Lower lobe of right lung (tissue), 2 donors: ENCODE results near the gene TPK1. TPM values are rescaled to one million over a fixed set of nuclear protein-coding genes. Genes with fewer than 3 reads are reported as not detected.

ENCODE experiments used
- ATAC-seq, 2 donors: fragments of 200-7000 bp; cut with Tn5 transposase; one replicate each; pipeline ENCODE4 v1.9.1; 2020 to 2022; ENCODE audit warnings: mild to moderate bottlenecking in 2 of 2, moderate library complexity in 2 of 2
- DNase-seq: peaks from one replicate; pipeline ENCODE4 v3.0.0-alpha.2; 2020
- H3K27ac ChIP-seq: fragments of 200-600 bp; one replicate; pipeline ENCODE4 v1.8.0; 2022
- H3K27me3 ChIP-seq: fragments of 200-600 bp; one replicate; pipeline ENCODE4 v1.8.0; 2022; ENCODE audit warnings: low read depth
- H3K36me3 ChIP-seq: fragments of 200-600 bp; one replicate; pipeline ENCODE4 v1.8.0; 2022; ENCODE audit warnings: mild to moderate bottlenecking
- H3K4me1 ChIP-seq: fragments of 200-600 bp; one replicate; pipeline ENCODE4 v1.8.0; 2022
- H3K4me3 ChIP-seq: fragments of 200-600 bp; one replicate; pipeline ENCODE4 v1.8.0; 2022; ENCODE audit warnings: mild to moderate bottlenecking
- H3K9me3 ChIP-seq: fragments of 200-600 bp; one replicate; pipeline ENCODE4 v1.8.0; 2022
- CTCF ChIP-seq: fragments of 200-600 bp; IDR thresholded peaks from one replicate; pipeline ENCODE4 v1.8.0; 2022; ENCODE audit warnings: antibody characterized with exemption, mild to moderate bottlenecking
- intact Hi-C: fragments of 100-400 bp; cut with DNase I; formaldehyde crosslinking; loops from one replicate; pipeline ENCODE4 v1.11.0; 2022
- total RNA-seq: library from RNA; stranded (reverse); fragmentation: NEBNext Ultra II Directional; extraction: Animal tissue kit (Norgen Biotek cat#: 25700); gene quantifications from one replicate; pipeline ENCODE4 v1.2.1, GENCODE V29; 2021
- donor health status: DM: no; HTN: yes; CAD: no; lungs with severe emphysema.

Gene TPK1
- total RNA-seq, 1 donor from 2014 or later: 9.0 TPM

GRCh38 chr7:144641389-144642044, 194.3 kb downstream of the TPK1 start:
- H3K4me1 ChIP-seq: no peaks in the 10 kb centered on the region
- H3K27me3 ChIP-seq: no peaks in the 10 kb centered on the region
- H3K36me3 ChIP-seq: no peaks in the 10 kb centered on the region
- intact Hi-C loops: no loop called here
- ATAC-seq (no peak), DNase-seq (no peak)
- no peaks in the 10 kb centered on the region for H3K9me3 ChIP-seq
- H3K27ac ChIP-seq: no peak overlapping the region
- no peak for TF ChIP-seq CTCF
- H3K4me3 ChIP-seq: no peak overlapping the region

- no peak for TF ChIP-seq CTCF
- no peak overlapping the region for H3K4me3 ChIP-seq
- H3K9me3 ChIP-seq: no peaks in the 10 kb centered on the region
- intact Hi-C loops: no loop called here
- ATAC-seq (no peak), DNase-seq (no peak)
- H3K27me3 ChIP-seq: no peaks in the 10 kb centered on the region
- no peaks in the 10 kb centered on the region for H3K4me1 ChIP-seq
- no peaks in the 10 kb centered on the region for H3K36me3 ChIP-seq
- H3K27ac ChIP-seq: no peak overlapping the region
Measured at GRCh38 chr7:144632724-144633123, 203.1 kb downstream of the TPK1 start.

GRCh38 chr7:144629598-144629997, 206.3 kb downstream of the TPK1 start:
- no peaks in the 10 kb centered on the region for H3K4me1 ChIP-seq
- intact Hi-C loops: no loop called here
- H3K27ac ChIP-seq: no peak overlapping the region
- no peak for ATAC-seq
- H3K9me3 ChIP-seq: no peaks in the 10 kb centered on the region
- H3K4me3 ChIP-seq: no peak overlapping the region
- no peak for DNase-seq
- no peak for TF ChIP-seq CTCF
- no peaks in the 10 kb centered on the region for H3K27me3 ChIP-seq
- H3K36me3 ChIP-seq: no peaks in the 10 kb centered on the region

- no peaks in the 10 kb centered on the region for H3K9me3 ChIP-seq
- H3K4me3 ChIP-seq: no peak overlapping the region
- no peaks in the 10 kb centered on the region for H3K36me3 ChIP-seq
- intact Hi-C loops: no loop called here
- no peak overlapping the region for H3K27ac ChIP-seq
- no peaks in the 10 kb centered on the region for H3K4me1 ChIP-seq
- ATAC-seq (no peak), DNase-seq (no peak)
- H3K27me3 ChIP-seq: no peaks in the 10 kb centered on the region
- no peak for TF ChIP-seq CTCF
Measured at GRCh38 chr7:144629011-144629410, 206.8 kb downstream of the TPK1 start.

GRCh38 chr7:144628176-144628575, 207.7 kb downstream of the TPK1 start:
- no peaks in the 10 kb centered on the region for H3K4me1 ChIP-seq
- no peaks in the 10 kb centered on the region for H3K36me3 ChIP-seq
- no peak for TF ChIP-seq CTCF
- no peaks in the 10 kb centered on the region for H3K9me3 ChIP-seq
- H3K4me3 ChIP-seq: no peak overlapping the region
- no peak for ATAC-seq
- intact Hi-C loops: no loop called here
- no peak overlapping the region for H3K27ac ChIP-seq
- no peaks in the 10 kb centered on the region for H3K27me3 ChIP-seq
- no peak for DNase-seq
